Mesendoderm (in vitro differentiated cells): Measurements from ENCODE around the gene PER3.

Source experiments
- DNase-seq: peaks from one replicate; pipeline ENCODE4 v3.0.0; 2013
- H2AK5ac ChIP-seq: 2 replicates; pipeline ENCODE4 v1.6.1; 2013; ENCODE audit warnings: low read length, inconsistent platforms
- H2BK120ac ChIP-seq: 2 replicates; pipeline ENCODE4 v1.6.1; 2013; ENCODE audit warnings: low read depth, mild to moderate bottlenecking, low read length, moderate library complexity, mixed read lengths
- H2BK15ac ChIP-seq: replicated peaks from 2 replicates; pipeline ENCODE4 v1.6.1; 2013; ENCODE audit warnings: low read depth, mild to moderate bottlenecking, moderate library complexity
- H2BK5ac ChIP-seq: 2 replicates; pipeline ENCODE4 v1.6.1; 2013; ENCODE audit warnings: low read length, inconsistent platforms
- H3K18ac ChIP-seq: 2 replicates; pipeline ENCODE4 v1.6.1; 2013; ENCODE audit warnings: mild to moderate bottlenecking, low read length, mixed read lengths
- H3K23ac ChIP-seq: one replicate; pipeline ENCODE4 v1.6.1; 2013; ENCODE audit warnings: low read length
- H3K27ac ChIP-seq: 2 replicates; pipeline ENCODE4 v1.5.1; 2013; ENCODE audit warnings: low read depth, mild to moderate bottlenecking, inconsistent platforms, low read length, moderate library complexity
- H3K27me3 ChIP-seq: 2 replicates; pipeline ENCODE4 v1.6.1; 2013; ENCODE audit warnings: low read length, control low read depth, mild to moderate bottlenecking, inconsistent platforms; ENCODE audit not compliant: insufficient read depth, poor library complexity
- H3K36me3 ChIP-seq: 2 replicates; pipeline ENCODE4 v1.6.1; 2013; ENCODE audit warnings: low read length, inconsistent platforms; ENCODE audit not compliant: control insufficient read depth, insufficient read depth
- H3K4ac ChIP-seq: one replicate; pipeline ENCODE4 v1.6.1; 2013; ENCODE audit warnings: low read depth, mild to moderate bottlenecking, low read length, moderate library complexity
- H3K4me1 ChIP-seq: 2 replicates; pipeline ENCODE4 v1.6.1; 2013; ENCODE audit warnings: low read depth, low read length, inconsistent platforms; ENCODE audit not compliant: control insufficient read depth
- H3K4me2 ChIP-seq: 2 replicates; pipeline ENCODE4 v1.6.1; 2013; ENCODE audit warnings: low read length
- H3K4me3 ChIP-seq: 2 replicates; pipeline ENCODE4 v1.5.1; 2013; ENCODE audit warnings: mild to moderate bottlenecking, low read length
- H3K56ac ChIP-seq: one replicate; pipeline ENCODE4 v1.6.1; 2013; ENCODE audit warnings: low read length
- H3K79me1 ChIP-seq: 2 replicates; pipeline ENCODE4 v1.6.1; 2013; ENCODE audit warnings: low read length, inconsistent platforms
- H3K79me2 ChIP-seq: 2 replicates; pipeline ENCODE4 v1.6.1; 2013; ENCODE audit warnings: mild to moderate bottlenecking, low read length; ENCODE audit not compliant: control insufficient read depth, insufficient read depth
- H3K9ac ChIP-seq: 2 replicates; pipeline ENCODE4 v1.6.1; 2013; ENCODE audit warnings: low read length, inconsistent platforms
- H4K5ac ChIP-seq: one replicate; pipeline ENCODE4 v1.6.1; 2013; ENCODE audit warnings: low read length
- H4K8ac ChIP-seq: one replicate; pipeline ENCODE4 v1.6.1; 2013; ENCODE audit warnings: low read depth, mild to moderate bottlenecking, control low read depth, low read length, moderate library complexity
- WGBS: extraction: QIAGEN DNeasy Blood & Tissue Kit; methylation state at CpG from one replicate; pipeline ENCODE4 v1.1.7; 2013; ENCODE audit warnings: low lambda C conversion rate, missing lambda C conversion rate; ENCODE audit not compliant: insufficient coverage; ENCODE audit errors: extremely low coverage; 5-methylcytosine and 5-hydroxymethylcytosine counted together

Gene PER3

GRCh38 chr1:7869136-7869920 lies 85.2 kb downstream of the PER3 start:
- Histone ChIP-seq H2BK15ac (no peak overlapping the region), H3K4me2 (no peak overlapping the region), H2BK120ac (no peak overlapping the region), H3K23ac (no peak overlapping the region), H3K27ac (no peak overlapping the region), H2BK5ac (no peak overlapping the region), H3K4me3 (no peak overlapping the region), H3K56ac (no peak overlapping the region), H4K5ac (no peak overlapping the region), H3K4ac (no peak overlapping the region), H3K79me1 (no peaks in the 10 kb centered on the region), H2AK5ac (no peak overlapping the region), H3K18ac (no peak overlapping the region), H3K9ac (no peak overlapping the region), H3K79me2 (no peaks in the 10 kb centered on the region), H4K8ac (no peak overlapping the region), H3K4me1 (no peaks in the 10 kb centered on the region), H3K36me3 (no peaks in the 10 kb centered on the region), H3K27me3 (no peaks in the 10 kb centered on the region)
- no CpG with 5 or more reads among the region's 16 CpGs for WGBS
- no peak for DNase-seq

- Histone ChIP-seq H3K27ac (no peak overlapping the region), H2BK5ac (no peak overlapping the region), H3K4ac (no peak overlapping the region), H3K56ac (no peak overlapping the region), H3K4me3 (no peak overlapping the region), H3K79me2 (no peaks in the 10 kb centered on the region), H3K23ac (no peak overlapping the region), H4K5ac (no peak overlapping the region), H3K4me2 (no peak overlapping the region), H2BK120ac (no peak overlapping the region), H3K36me3 (no peaks in the 10 kb centered on the region), H3K4me1 (no peaks in the 10 kb centered on the region), H3K27me3 (no peaks in the 10 kb centered on the region), H2BK15ac (no peak overlapping the region), H3K18ac (no peak overlapping the region), H3K9ac (no peak overlapping the region), H4K8ac (no peak overlapping the region), H3K79me1 (no peaks in the 10 kb centered on the region), H2AK5ac (no peak overlapping the region)
- no peak for DNase-seq
- no CpG with 5 or more reads among the region's 6 CpGs for WGBS
Observed at GRCh38 chr1:7871136-7871535, 87.0 kb downstream of the PER3 start.

- Histone ChIP-seq H3K27ac (no peak overlapping the region), H2AK5ac (no peak overlapping the region), H2BK120ac (no peak overlapping the region), H3K4me3 (no peak overlapping the region), H3K36me3 (no peaks in the 10 kb centered on the region), H4K8ac (no peak overlapping the region), H4K5ac (no peak overlapping the region), H3K56ac (no peak overlapping the region), H3K9ac (no peak overlapping the region), H3K79me1 (no peaks in the 10 kb centered on the region), H3K27me3 (no peaks in the 10 kb centered on the region), H3K79me2 (no peaks in the 10 kb centered on the region), H3K4me1 (no peaks in the 10 kb centered on the region), H3K23ac (no peak overlapping the region), H3K4ac (no peak overlapping the region), H2BK15ac (no peak overlapping the region), H3K4me2 (no peak overlapping the region), H3K18ac (no peak overlapping the region), H2BK5ac (no peak overlapping the region)
- no CpG with 5 or more reads among the region's 11 CpGs for WGBS
- DNase-seq, result no peak
Observed at GRCh38 chr1:7873801-7874795, 90.0 kb downstream of the PER3 start.

GRCh38 chr1:7878027-7878426 lies 93.9 kb downstream of the PER3 start:
- Histone ChIP-seq H4K8ac (no peak overlapping the region), H3K27ac (no peak overlapping the region), H3K18ac (no peak overlapping the region), H3K4me1 (no peaks in the 10 kb centered on the region), H3K79me2 (no peaks in the 10 kb centered on the region), H3K23ac (no peak overlapping the region), H2BK120ac (no peak overlapping the region), H2BK15ac (no peak overlapping the region), H3K9ac (no peak overlapping the region), H3K56ac (no peak overlapping the region), H3K79me1 (no peaks in the 10 kb centered on the region), H4K5ac (no peak overlapping the region), H3K4ac (no peak overlapping the region), H3K4me2 (no peak overlapping the region), H2AK5ac (no peak overlapping the region), H3K36me3 (no peaks in the 10 kb centered on the region), H3K27me3 (no peaks in the 10 kb centered on the region), H3K4me3 (no peak overlapping the region), H2BK5ac (no peak overlapping the region)
- DNase-seq, result no peak
- no CpG with 5 or more reads among the region's 1 CpG for WGBS

- no peak overlapping the region for H4K8ac ChIP-seq
- no peak overlapping the region for H4K5ac ChIP-seq
- WGBS, result no CpG with 5 or more reads among the region's 3 CpGs
- no peak overlapping the region for H3K4me2 ChIP-seq
- no peak overlapping the region for H2BK5ac ChIP-seq
- no peak overlapping the region for H2BK120ac ChIP-seq
- H3K36me3 ChIP-seq, result no peaks in the 10 kb centered on the region
- no peak overlapping the region for H3K23ac ChIP-seq
- no peaks in the 10 kb centered on the region for H3K79me1 ChIP-seq
- no peak overlapping the region for H3K56ac ChIP-seq
- H3K9ac ChIP-seq, result no peak overlapping the region
- H2AK5ac ChIP-seq, result no peak overlapping the region
- no peaks in the 10 kb centered on the region for H3K79me2 ChIP-seq
- H3K18ac ChIP-seq, result no peak overlapping the region
- H3K27ac ChIP-seq, result no peak overlapping the region
- H3K4ac ChIP-seq, result no peak overlapping the region
- no peak overlapping the region for H3K4me3 ChIP-seq
- H2BK15ac ChIP-seq, result no peak overlapping the region
- H3K27me3 ChIP-seq, result no peaks in the 10 kb centered on the region
- H3K4me1 ChIP-seq, result no peaks in the 10 kb centered on the region
- no peak for DNase-seq
Observed at GRCh38 chr1:7879228-7879627, 95.1 kb downstream of the PER3 start.
